Right lobe of liver (tissue), 5 donors: ENCODE measurements around the gene NRIP3. TPM values are rescaled to one million over a fixed set of nuclear protein-coding genes. Genes with fewer than 3 reads are reported as not detected.

Source experiments
- small RNA-seq, 2 experiments: library from RNA; depleted of rRNA; stranded (forward); fragments of <200 nt; gene quantifications; one replicate each; pipeline ENCODE3, GENCODE V24; 2016
- total RNA-seq, 6 experiments: library from RNA; depleted of rRNA in 2 of 6; stranded (reverse); fragments of >200 nt in 2 of 6; fragmentation: NEBNext Ultra II Directional in 3 of 6; extraction: Animal tissue kit (Norgen Biotek cat#: 25700) in 3 of 6; gene quantifications; one replicate each; pipeline versions ENCODE4 v1.1.0 to v1.2.4, GENCODE V29; 2016 to 2023
- donor health status: DM: no; HTN: no; CAD: no.
- donor health status: DM: no; HTN: no; CAD: no.
- donor health status: DM: no; HTN: yes; CAD: no.
- donor health status: DM: no; HTN: yes; CAD: no.

NRIP3 gene
- total RNA-seq, 6 experiments from 2014 or later = 0.31 to 0.84 (median 0.37) TPM; not detected in 2

Small RNAs within 50 kb of the gene (small RNA-seq; reads per million reads assigned to genes)
- gene RF00019 = 0 reads per million in 2 experiments

Other genes starting within 250 kb of the NRIP3 start
- gene AKIP1, start 92.8 kb downstream of the NRIP3 start, total RNA-seq = 10 to 100 TPM in 3 of 6 experiments, 1 to 10 TPM in 3; 5.8 to 14.8 (median 8.7) TPM
- not detected for gene C11orf16, start 71.1 kb downstream of the NRIP3 start, total RNA-seq
- not detected for gene ASCL3, start 61.0 kb downstream of the NRIP3 start, total RNA-seq
- 10 to 100 TPM; 15.5 to 33.6 (median 19.8) TPM for gene TMEM9B, start 39.6 kb downstream of the NRIP3 start, total RNA-seq
- 1 to 10 TPM in 1 of 6 experiments, under 1 TPM in 5; 0.19 to 1.1 (median 0.32) TPM for gene SCUBE2, start 87.6 kb upstream of the NRIP3 start, total RNA-seq